ENCODE measurements around the gene GAREM2. TPM values are rescaled to one million over a fixed set of nuclear protein-coding genes. Genes with fewer than 3 reads are reported as not detected.
A peak's percentile ranks its signal among the peaks of the same experiment; 100 is the strongest.

Gene GAREM2
- total and polyA plus RNA-seq, 9 of the 15 experiments (the other 6 are each of a cell fraction or from before 2014, with no cell fraction given), result 1.7 to 12.4 (median 2.5) TPM

GRCh38 chr2:26184121-26184520 lies 11.2 kb downstream of the GAREM2 start:
- BruUV-seq (replicated peaks), result no TSS peak
- ATAC-seq (no peak), DNase-seq (ENCODE audit: extremely low read depth in 1 of 4, low spot score in 3 of 4) (peak in 1 of 4 experiments; percentile 6), FAIRE-seq (no peak)
- 98% methylated on average over 8 of the region's 34 CpGs for WGBS (ENCODE audit: insufficient coverage, low coverage, missing lambda C conversion rate)
- H3K9me3 ChIP-seq (replicated peaks; ENCODE audit: control insufficient read depth, insufficient read depth, low read depth, low read length), result no peaks in the 10 kb centered on the region
- peak overlapping the region; percentile 68; the same call in 1 of the 2 replicates for H3K4me2 ChIP-seq (ENCODE audit: insufficient read depth, low read length)
- H2AFZ ChIP-seq (ENCODE audit: low read depth, low read length), result peak overlapping the region; percentile 99
- peak overlapping the region; percentile 54; the same call in 1 of the 3 replicates for H3K27ac ChIP-seq (ENCODE audit: extremely low read depth, low read depth, low read length)
- H3K79me2 ChIP-seq (ENCODE audit: control insufficient read depth, insufficient read depth, low read length), result peaks cover 9% of the 10 kb centered on the region; the same call in 2 of the 3 replicates
- ChIA-PET POLR2A (interaction anchor here (0.5 to 1.1 kb wide), 5 partner anchors 13 to 233 kb away, joined by 3 to 4 read pairs (median 3); partner anchors contain the start of genes HADHA, HADHB and RAB10), CTCF (ENCODE audit: low intra/inter-chr PET ratio) (interaction anchor here (1.2 kb wide), 1 partner anchor 12 kb away, joined by 4 read pairs; no protein-coding TSS in a partner anchor)
- no peaks in the 10 kb centered on the region for H3K27me3 ChIP-seq (ENCODE audit: control insufficient read depth in 2 of 2, insufficient read depth in 2 of 2, low read length in 2 of 2)
- peak overlapping the region; percentile 57 to 92; a peak in 3 of 4 replicates for H3K9ac ChIP-seq (ENCODE audit: insufficient read depth in 1 of 2, low read depth in 2 of 2, low read length in 2 of 2)
- peaks cover 11% of the 10 kb centered on the region; the same call in 1 of the 3 replicates for H3K36me3 ChIP-seq (ENCODE audit: control insufficient read depth, insufficient read depth, low read length)
- intact Hi-C loops (cut with micrococcal nuclease) (no loop called here), in situ Hi-C loops (cut with MboI) (no loop called here)
- H4K20me1 ChIP-seq (replicated peaks; ENCODE audit: control insufficient read depth, insufficient read depth, low read length), result no peaks in the 10 kb centered on the region
- no peak for TF ChIP-seq CXXC5 (CRISPR knock-in tag; IDR thresholded peaks at IDR 0.05)
- TF ChIP-seq RFX7 (CRISPR knock-in tag; IDR thresholded peaks at IDR 0.05), result no peak
- TF ChIP-seq ZNF165 (CRISPR knock-in tag; IDR thresholded peaks at IDR 0.05; ENCODE audit: borderline replicate concordance), result no peak
- no peak for TF ChIP-seq RBM14 (IDR thresholded peaks at IDR 0.05; ENCODE audit: borderline replicate concordance, insufficient read depth, low read depth, low read length)
- TF ChIP-seq SNIP1 (IDR thresholded peaks at IDR 0.05; ENCODE audit: low read depth), result no peak
- no peak for TF ChIP-seq HMGN3 (IDR thresholded peaks at IDR 0.05; ENCODE audit: borderline replicate concordance, extremely low read depth, insufficient read length, low read depth, low read length)
- TF ChIP-seq ZNF12 (CRISPR knock-in tag; IDR thresholded peaks at IDR 0.05), result no peak
- TF ChIP-seq MITF (IDR thresholded peaks at IDR 0.05), result no peak
- no peak for TF ChIP-seq CTCF (IDR thresholded peaks at IDR 0.05 in 2 of 3, conservative IDR thresholded peaks at IDR 0.05 in 1 of 3; ENCODE audit: insufficient read depth in 2 of 3, low read depth in 1 of 3, low read length in 3 of 3)
- TF ChIP-seq CEBPG (CRISPR knock-in tag; IDR thresholded peaks at IDR 0.05), result no peak
- TF ChIP-seq CEBPG (tag; conservative IDR thresholded peaks at IDR 0.05 in 1 of 2, IDR thresholded peaks at IDR 0.05 in 1 of 2), result no peak
- TF ChIP-seq TEAD1 (CRISPR knock-in tag; IDR thresholded peaks at IDR 0.05), result no peak
- no peak for TF ChIP-seq ZNF57 (CRISPR knock-in tag; IDR thresholded peaks at IDR 0.05)
- TF ChIP-seq ELF1 (tag; IDR thresholded peaks at IDR 0.05), result no peak
- H3K9me1 ChIP-seq (ENCODE audit: control insufficient read depth, insufficient read depth, low read length), result no peaks in the 10 kb centered on the region
- H3K4me3 ChIP-seq, result no peak overlapping the region
- peaks cover 17 to 42% of the 10 kb centered on the region in 2 experiments; a peak in 4 of 5 replicates for H3K4me1 ChIP-seq (replicated peaks in 1 of 2; ENCODE audit: control insufficient read depth in 2 of 2, insufficient read depth in 2 of 2, low read length in 2 of 2)
